Measurements from ENCODE around the gene ZNF44. TPM values are rescaled to one million over a fixed set of nuclear protein-coding genes. Genes with fewer than 3 reads are reported as not detected.
"Not testable (repeated sequence)": the region's sequence is repeated elsewhere in the genome, so short reads cannot be mapped to it uniquely, and the experiment has no call there.

The ZNF44 gene
- 1.6 and 2.7 TPM in 2 replicates for total RNA-seq (2014; rRNA removed; shearing (Covaris generic))

DNA sequence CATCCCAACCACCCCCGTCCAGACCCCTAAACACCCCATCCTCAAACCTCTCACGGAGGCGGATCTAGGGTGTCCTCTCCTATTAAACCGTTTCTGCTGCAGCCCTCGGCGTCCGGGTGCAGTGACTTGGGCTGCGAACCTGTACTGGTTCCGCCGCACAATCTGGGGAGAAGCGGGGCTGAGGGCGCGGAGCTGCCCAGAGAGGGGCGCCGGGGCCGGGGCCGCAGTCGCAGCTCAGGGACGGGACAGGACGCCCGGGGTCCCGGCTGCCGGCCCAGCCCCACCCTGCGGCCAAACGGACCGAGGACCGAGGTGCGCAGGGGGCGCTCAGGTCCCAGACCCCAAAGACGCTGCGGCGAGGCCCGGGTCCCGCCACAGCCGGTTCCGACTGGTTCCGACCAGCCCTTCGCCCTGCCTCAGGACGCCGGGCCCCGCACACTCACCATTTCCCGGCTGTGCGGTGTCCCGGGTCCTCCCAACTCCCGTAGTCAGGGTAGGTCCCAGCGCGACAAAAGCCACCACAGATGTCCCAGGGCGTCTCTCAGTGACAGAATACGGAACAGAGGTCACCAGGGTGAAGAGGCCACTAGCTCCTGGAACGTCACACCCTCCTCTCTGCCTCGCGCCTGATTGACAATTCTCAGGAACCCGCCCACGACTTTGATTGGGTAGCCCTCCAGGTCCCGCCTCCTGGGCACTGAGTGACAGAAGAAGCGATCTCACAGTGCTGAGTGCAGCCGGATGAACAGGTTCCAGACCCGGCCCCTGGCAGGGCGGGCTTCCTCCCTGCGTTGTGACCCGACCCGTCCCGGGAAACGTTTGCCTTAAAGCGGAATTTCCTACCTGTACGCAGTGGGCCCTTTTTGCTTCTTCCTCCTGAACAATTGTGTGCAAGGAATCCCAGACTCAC lies at the start of gene ZNF44:
Gene ZNF44, minus strand, starts transcription at position 635 of the 910 bp plus-strand sequence. Its CDS starts 189 bp downstream, at position 446.
- H3K9me3 ChIP-seq (replicated peaks) = peaks cover 8% of the 10 kb centered on the region
- DNase-seq (ENCODE audit: low read depth in 1 of 2, low spot score in 2 of 2) = peak; percentile 82 to 85
- H3K4me3 ChIP-seq = peak within 1 kb of the TSS; percentile 81
- H3K27ac ChIP-seq = peak within 1 kb of the TSS; percentile 68
- H3K36me3 ChIP-seq = peaks cover 9% of the 10 kb centered on the region
- 0 out of 2 replicates have a peak, but pooled peaks cover 6% of the 10 kb centered on the region for H3K4me1 ChIP-seq (replicated peaks)
- H3K27me3 ChIP-seq (replicated peaks) = no peaks in the 10 kb centered on the region

DNA sequence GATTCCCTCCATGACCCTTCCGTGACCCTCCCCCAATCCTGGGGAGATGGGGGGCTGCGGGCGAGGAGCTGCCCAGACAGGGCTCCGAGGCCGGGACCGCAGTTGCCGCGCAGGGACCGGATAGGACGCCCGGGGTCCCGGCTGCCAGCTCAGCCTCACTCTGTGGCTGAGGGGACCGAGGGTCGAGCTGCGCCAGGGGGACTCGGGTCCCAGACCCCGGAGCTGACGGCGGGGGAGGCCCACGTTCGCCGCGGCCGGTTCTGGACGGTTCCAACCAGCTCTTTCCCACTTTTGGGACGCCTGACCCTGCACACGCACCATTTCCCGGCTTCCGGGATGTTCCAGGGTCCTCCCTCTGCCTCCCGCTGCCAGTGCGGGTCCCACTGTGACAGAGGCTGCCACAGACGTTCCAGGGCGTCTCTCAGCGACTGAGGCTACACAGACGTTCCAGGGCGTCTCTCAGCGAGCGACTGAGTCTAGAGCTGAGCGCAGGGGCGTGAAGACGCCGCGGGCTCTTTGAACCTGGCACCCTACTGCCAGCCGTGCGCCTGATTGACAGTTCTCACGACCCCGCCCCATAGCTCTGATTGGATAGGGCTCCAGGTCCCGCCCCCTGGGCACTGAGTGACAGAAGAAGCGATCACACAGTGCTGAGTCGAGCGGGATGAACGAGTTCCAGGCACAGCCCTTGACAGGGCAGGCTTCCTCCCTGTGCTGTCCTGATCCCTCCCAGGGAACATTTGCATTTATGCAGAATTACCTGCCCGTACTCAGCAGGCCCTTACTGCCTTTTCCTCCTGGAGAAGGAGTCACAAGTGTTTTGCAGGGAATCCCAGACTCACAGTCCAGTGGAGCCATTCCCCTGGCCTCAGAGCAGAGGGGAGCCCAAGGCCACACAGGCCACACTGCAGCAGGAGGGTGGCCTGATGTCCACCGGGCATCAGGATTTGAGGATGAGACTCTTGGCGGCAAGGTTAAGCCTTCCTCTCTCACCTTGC lies 38.8 kb upstream of the ZNF44 start, which contains the start of gene ZNF563:
Gene ZNF563, minus strand, starts transcription at position 472 of the 998 bp plus-strand sequence. Its CDS starts 151 bp downstream, at position 321.
- H3K4me3 ChIP-seq = peak within 1 kb of the TSS; percentile 47
- no peaks in the 10 kb centered on the region for H3K36me3 ChIP-seq
- no peaks in the 10 kb centered on the region for H3K4me1 ChIP-seq (replicated peaks)
- H3K9me3 ChIP-seq (replicated peaks) = peaks cover 5% of the 10 kb centered on the region; the same call in 1 of the 2 replicates
- no peak within 1 kb of the TSS for H3K27ac ChIP-seq
- H3K27me3 ChIP-seq (replicated peaks) = no peaks in the 10 kb centered on the region
- peak; percentile 64 to 78 for DNase-seq (ENCODE audit: low read depth in 1 of 2, low spot score in 2 of 2)

DNA sequence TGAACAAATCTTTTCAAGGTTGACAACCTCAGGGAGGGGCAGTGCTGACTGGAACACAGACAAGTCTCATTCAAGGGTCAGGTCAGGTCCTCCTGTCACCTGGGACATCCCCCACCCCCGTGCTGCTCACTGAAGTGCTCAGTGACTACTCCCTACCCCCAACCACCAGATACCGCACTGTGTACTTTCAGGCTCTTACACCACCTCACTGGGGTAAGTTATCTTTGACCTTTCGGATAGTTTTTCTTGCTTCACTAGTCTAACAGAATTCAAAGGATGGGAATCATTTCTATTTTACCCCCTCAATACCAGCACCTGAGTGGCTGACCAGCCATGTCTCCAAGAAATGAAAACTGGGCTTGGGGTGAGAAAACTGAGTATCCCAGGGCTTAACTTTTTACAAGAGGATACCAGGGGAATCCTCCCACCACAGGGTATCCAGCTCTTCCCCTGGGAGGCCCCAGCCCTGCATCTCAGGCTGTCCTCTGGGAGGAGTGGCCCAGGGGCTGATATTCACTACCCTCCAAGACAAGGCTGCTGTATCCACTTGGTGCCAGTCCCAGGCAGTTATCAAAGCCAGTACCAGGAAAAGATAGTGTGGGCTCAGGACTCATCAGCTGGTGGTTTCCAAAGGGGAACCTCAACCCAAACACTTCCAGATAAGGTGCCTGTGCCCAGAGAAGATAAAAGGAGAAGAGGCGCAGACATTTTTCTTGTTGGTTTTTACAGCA lies 36.7 kb upstream of the ZNF44 start:
- no peaks in the 10 kb centered on the region for H3K4me1 ChIP-seq (replicated peaks)

DNA sequence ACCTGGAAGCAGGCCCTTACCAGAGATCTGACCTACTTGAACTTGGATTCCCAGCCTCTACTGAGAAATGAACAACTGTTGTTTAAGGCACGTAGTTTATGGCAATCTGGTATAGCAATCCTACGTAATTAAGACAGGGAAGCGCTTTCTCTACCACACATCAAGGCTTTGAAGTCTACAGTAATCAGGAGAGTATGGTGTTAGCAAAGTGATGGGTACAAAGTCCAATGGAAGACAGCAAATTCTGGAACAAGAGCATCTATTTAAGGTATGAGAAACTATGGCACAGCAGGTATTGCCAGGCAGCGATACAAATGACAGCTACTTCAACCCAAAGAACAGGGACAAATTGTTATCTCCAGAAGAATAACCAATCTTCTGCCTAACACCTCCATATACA lies 35.7 kb upstream of the ZNF44 start:
- no peaks in the 10 kb centered on the region for H3K27me3 ChIP-seq (replicated peaks)
- peaks cover 5% of the 10 kb centered on the region; the same call in 1 of the 2 replicates for H3K9me3 ChIP-seq (replicated peaks)
- H3K27ac ChIP-seq = no peak overlapping the region

More for the DNA sequence above, 36.7 kb upstream of the ZNF44 start:
- Histone ChIP-seq H3K27me3 (replicated peaks) (no peaks in the 10 kb centered on the region), H3K36me3 (no peaks in the 10 kb centered on the region), H3K9me3 (replicated peaks) (peaks cover 5% of the 10 kb centered on the region; the same call in 1 of the 2 replicates), H3K27ac (no peak overlapping the region), H3K4me3 (no peak overlapping the region)
- no peak for DNase-seq (ENCODE audit: low read depth in 1 of 2, low spot score in 2 of 2)

DNA sequence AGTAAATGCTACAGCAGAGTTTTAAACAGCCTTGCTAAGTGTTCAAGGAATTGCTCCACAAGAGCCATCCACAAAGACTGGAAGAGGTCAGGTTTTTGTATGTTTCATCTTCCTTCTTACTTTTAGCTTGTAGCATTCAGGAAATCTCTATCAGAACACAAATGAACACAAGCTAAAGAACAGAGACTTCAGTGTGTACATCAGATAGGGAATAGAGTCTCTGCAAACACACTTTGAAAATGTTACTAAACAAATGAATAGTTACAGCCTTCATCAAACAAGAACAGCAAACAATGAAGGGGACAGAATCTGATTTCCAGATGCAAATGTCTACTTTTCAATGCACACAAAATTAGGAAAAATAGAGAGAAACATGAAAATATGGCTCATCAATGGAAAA lies 31.0 kb upstream of the ZNF44 start:
- Histone ChIP-seq H3K4me3 (no peak overlapping the region), H3K36me3 (no peaks in the 10 kb centered on the region; the same call in 1 of the 2 replicates), H3K27ac (no peak overlapping the region), H3K4me1 (replicated peaks) (no peaks in the 10 kb centered on the region), H3K9me3 (replicated peaks) (peaks cover 9% of the 10 kb centered on the region; the same call in 1 of the 2 replicates), H3K27me3 (replicated peaks) (no peaks in the 10 kb centered on the region)
- DNase-seq (ENCODE audit: low read depth in 1 of 2, low spot score in 2 of 2) = no peak

More for the DNA sequence above, 35.7 kb upstream of the ZNF44 start:
- Histone ChIP-seq H3K4me3 (no peak overlapping the region), H3K4me1 (replicated peaks) (no peaks in the 10 kb centered on the region), H3K36me3 (no peaks in the 10 kb centered on the region)
- DNase-seq (ENCODE audit: low read depth in 1 of 2, low spot score in 2 of 2) = no peak

DNA sequence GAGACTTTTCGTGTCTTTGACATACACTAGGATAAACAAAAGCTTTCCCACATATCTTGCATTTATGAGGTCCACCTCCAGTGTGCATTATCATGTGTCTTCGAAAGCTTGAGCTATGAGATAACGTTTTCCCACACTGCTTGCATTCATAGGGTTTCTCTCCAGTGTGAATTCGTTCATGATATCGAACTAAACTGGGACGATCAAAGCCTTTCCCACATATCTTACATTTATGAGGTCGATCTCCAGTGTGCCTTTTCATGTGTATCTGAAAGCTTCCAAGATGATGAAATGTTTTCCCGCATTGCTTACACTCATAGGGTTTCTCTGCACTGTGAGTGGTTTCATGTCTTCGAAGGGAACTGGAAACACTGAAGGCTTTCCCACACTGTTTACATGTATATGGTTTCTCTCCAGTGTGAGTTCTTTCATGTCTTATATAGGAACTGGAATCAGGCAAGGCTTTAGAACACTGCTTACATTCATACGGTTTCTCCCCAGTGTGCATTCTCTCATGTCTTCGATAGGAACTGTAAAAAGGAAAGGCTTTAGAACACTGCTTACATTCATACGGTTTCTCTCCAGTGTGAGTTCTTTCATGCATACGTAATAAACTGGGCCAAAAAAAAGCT lies 24.2 kb upstream of the ZNF44 start:
- H3K36me3 ChIP-seq = no peaks in the 10 kb centered on the region; the same call in 1 of the 2 replicates
- H3K27ac ChIP-seq = no peak overlapping the region
- H3K4me1 ChIP-seq (replicated peaks) = no peaks in the 10 kb centered on the region
- peaks cover 16% of the 10 kb centered on the region for H3K9me3 ChIP-seq (replicated peaks)
- no peak overlapping the region for H3K4me3 ChIP-seq
- no peaks in the 10 kb centered on the region for H3K27me3 ChIP-seq (replicated peaks)
- DNase-seq (ENCODE audit: low read depth in 1 of 2, low spot score in 2 of 2) = no peak

DNA sequence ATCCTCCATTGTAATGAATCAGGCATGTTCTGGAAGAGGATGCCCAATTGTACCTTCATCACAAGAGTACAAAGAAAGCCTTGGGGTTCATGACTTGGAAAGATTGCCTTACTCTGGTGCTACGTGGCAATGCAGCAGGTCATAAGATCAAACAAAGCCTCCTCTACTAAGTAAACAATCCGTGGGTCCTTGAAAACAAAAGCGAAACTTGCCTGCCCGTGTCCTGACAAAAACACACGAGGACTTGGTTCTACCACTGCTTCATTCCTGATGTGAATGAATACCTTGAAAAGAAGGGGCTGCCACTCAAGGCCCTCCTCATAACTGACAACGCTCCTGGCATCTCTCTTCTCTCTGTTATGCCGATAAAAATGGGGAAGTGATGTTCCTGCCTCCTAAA lies 19.9 kb upstream of the ZNF44 start:
- H3K27ac ChIP-seq = no peak overlapping the region
- no peaks in the 10 kb centered on the region for H3K27me3 ChIP-seq (replicated peaks)
- H3K4me1 ChIP-seq (replicated peaks) = no peaks in the 10 kb centered on the region
- DNase-seq (ENCODE audit: low read depth in 1 of 2, low spot score in 2 of 2) = no peak
- no peak overlapping the region for H3K4me3 ChIP-seq
- H3K9me3 ChIP-seq (replicated peaks) = peaks cover 6% of the 10 kb centered on the region
- H3K36me3 ChIP-seq = no peaks in the 10 kb centered on the region

DNA sequence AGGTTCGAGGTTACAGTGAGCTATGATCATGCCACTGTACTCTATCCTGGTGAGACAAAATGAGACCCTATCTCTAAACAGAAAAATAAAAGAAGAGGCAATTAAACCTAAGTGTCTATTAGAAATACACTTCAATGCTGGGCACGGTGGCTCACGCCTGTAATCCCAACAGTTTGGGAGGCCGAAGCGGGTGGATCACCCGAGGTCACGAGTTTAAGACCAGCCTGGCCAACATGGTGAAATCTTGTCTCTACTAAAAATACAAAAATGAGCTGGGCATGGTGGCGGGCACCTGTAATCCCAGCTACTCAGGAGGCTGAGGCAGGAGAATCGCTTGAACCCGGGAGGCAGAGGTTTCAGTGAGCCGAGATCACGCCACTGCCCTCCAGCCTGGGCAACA lies 14.2 kb upstream of the ZNF44 start:
- not testable (repeated sequence) for H3K27ac ChIP-seq; H3K36me3 ChIP-seq; H3K27me3 ChIP-seq (replicated peaks); DNase-seq (ENCODE audit: low read depth in 1 of 2, low spot score in 2 of 2); H3K4me3 ChIP-seq; H3K9me3 ChIP-seq (replicated peaks); H3K4me1 ChIP-seq (replicated peaks)

DNA sequence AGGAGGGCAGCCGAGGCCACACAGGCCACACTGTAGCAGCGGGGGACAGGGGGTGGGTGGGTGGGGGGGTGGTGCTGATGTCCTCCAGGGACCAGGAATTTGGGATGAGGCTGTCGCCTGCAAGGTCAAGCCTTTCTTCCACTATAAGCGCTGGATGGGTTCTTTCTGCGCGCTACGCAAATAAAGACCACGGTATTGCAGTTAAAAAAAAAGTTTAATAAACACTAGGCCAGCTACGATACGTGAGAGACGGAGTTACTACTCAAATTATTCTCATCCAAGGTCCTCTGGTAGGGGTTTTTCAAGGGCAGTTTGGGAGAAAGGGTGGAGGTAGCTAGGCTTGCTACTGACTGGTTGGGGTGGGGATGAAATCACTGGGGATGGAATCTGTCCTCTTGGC lies 508 bp upstream of the ZNF44 start:
- Histone ChIP-seq H3K27me3 (replicated peaks) (no peaks in the 10 kb centered on the region), H3K27ac (no peak overlapping the region), H3K36me3 (peaks cover 9% of the 10 kb centered on the region), H3K4me3 (peak overlapping the region; percentile 81), H3K9me3 (replicated peaks) (peaks cover 8% of the 10 kb centered on the region), H3K4me1 (replicated peaks) (0 out of 2 replicates have a peak, but pooled peaks cover 6% of the 10 kb centered on the region)
- DNase-seq (ENCODE audit: low read depth in 1 of 2, low spot score in 2 of 2) = no peak

DNA sequence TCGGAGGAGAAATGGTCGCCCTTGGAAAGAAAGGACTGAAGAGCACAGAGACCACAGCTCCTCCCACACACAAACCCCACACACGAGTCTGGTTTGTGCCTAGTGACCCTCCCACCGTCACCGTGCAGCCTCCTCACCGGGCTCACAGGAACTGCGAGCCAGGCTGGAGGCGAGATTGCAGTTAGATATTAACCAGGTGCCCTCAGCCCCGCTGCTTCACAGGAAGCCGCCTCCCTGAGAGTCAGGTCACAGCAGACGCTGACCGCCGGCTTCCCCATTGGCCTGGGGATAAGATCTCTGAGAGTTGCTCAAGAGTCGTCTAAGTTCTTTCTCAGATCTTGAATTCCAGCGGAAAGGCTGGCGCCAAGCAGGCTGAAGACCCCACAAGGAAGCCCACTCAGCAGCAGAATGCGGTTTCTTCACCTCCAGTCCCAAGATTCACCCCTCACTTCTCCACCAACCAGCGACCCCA lies 870 bp downstream of the ZNF44 start:
- Histone ChIP-seq H3K4me1 (replicated peaks) (0 out of 2 replicates have a peak, but pooled peaks cover 6% of the 10 kb centered on the region), H3K9me3 (replicated peaks) (peaks cover 8% of the 10 kb centered on the region), H3K27ac (peak overlapping the region; percentile 68), H3K27me3 (replicated peaks) (no peaks in the 10 kb centered on the region), H3K4me3 (peak overlapping the region; percentile 81), H3K36me3 (peaks cover 9% of the 10 kb centered on the region)
- peak; percentile 37 to 53 for DNase-seq (ENCODE audit: low read depth in 1 of 2, low spot score in 2 of 2)

DNA sequence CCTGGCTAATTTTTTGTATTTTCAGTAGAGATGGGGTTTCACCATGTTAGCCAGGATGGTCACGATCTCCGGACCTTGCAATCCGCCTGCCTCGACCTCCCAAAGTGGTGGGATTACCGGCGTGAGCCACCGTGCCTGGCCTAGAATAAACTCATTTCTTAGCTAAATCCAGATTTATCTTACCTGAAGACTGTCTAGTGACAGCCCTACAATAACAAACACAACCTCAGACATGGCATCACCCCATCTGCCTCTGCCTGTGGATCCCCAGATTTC lies 5.0 kb downstream of the ZNF44 start:
- Histone ChIP-seq H3K4me3 (no peak overlapping the region), H3K4me1 (replicated peaks) (0 out of 2 replicates have a peak, but pooled peaks cover 6% of the 10 kb centered on the region), H3K36me3 (peaks cover 16% of the 10 kb centered on the region), H3K27me3 (replicated peaks) (no peaks in the 10 kb centered on the region), H3K27ac (no peak overlapping the region), H3K9me3 (replicated peaks) (peaks cover 15% of the 10 kb centered on the region)
- no peak for DNase-seq (ENCODE audit: low read depth in 1 of 2, low spot score in 2 of 2)

DNA sequence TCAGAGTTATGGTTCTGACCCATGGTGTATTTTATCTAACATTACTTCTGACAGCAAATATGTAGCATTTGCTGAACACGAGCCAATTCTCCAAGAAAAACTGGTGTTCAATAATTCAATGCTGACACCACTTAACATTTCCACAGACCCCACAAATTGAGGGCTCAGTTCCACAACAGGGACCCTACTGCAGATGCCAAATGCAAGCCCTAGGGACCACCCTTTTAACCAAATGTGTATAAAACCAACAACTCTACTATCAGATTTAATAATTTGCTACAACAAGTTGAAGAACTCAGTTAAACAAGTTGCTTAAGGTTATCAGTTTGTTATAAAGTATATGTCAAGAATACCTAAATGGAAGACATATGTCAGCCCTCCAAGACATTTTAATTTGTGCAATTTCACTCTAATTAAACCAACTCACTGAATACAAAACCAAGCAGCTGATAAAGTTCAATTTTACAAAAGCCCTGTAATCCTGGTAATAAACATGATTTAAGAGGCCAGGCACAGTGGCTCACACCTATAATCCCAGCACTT lies 6.7 kb downstream of the ZNF44 start:
- no peak overlapping the region for H3K4me3 ChIP-seq
- no peaks in the 10 kb centered on the region for H3K27me3 ChIP-seq (replicated peaks)
- H3K9me3 ChIP-seq (replicated peaks) = peaks cover 8% of the 10 kb centered on the region
- no peak overlapping the region for H3K27ac ChIP-seq
- no peak for DNase-seq (ENCODE audit: low read depth in 1 of 2, low spot score in 2 of 2)
- no peaks in the 10 kb centered on the region for H3K4me1 ChIP-seq (replicated peaks)
- H3K36me3 ChIP-seq = peaks cover 7% of the 10 kb centered on the region

Data from SJSA1 (cell line).